Neural cell (in vitro differentiated cells): ENCODE data around the gene GGTLC1. TPM values are rescaled to one million over a fixed set of nuclear protein-coding genes. Genes with fewer than 3 reads are reported as not detected.

Source experiments
- H2AFZ ChIP-seq: fragments of 200-600, 300-800 bp; sonication (generic), shearing (Covaris generic); 2 replicates; pipeline ENCODE4 v1.6.0; 2014; ENCODE audit warnings: low read depth, mild to moderate bottlenecking, antibody characterized with exemption, low read length, moderate library complexity
- H3F3A ChIP-seq: fragments of 200-600 bp; shearing (Covaris generic); 2 replicates; pipeline ENCODE4 v1.6.1; 2016; ENCODE audit warnings: mild to moderate bottlenecking, moderate library complexity, mixed read lengths, antibody characterized with exemption, low read length; ENCODE audit not compliant: insufficient read depth, poor library complexity, severe bottlenecking
- H3K27ac ChIP-seq: fragments of 200-600, 300-800 bp; sonication (generic), shearing (Covaris generic); 2 replicates; pipeline ENCODE4 v1.5.1; 2014; ENCODE audit warnings: mild to moderate bottlenecking, low read length, moderate library complexity
- H3K27me3 ChIP-seq: fragments of 300-800, 200-600 bp; sonication (generic), shearing (Covaris generic); 2 replicates; pipeline ENCODE4 v1.6.0; 2014; ENCODE audit warnings: mild to moderate bottlenecking, low read depth, low read length, moderate library complexity; ENCODE audit not compliant: insufficient read depth
- H3K36me3 ChIP-seq: fragments of 300-800, 200-600 bp; sonication (generic), shearing (Covaris generic); 2 replicates; pipeline ENCODE4 v1.5.1; 2014; ENCODE audit warnings: mild to moderate bottlenecking, antibody characterized with exemption, low read length, moderate library complexity; ENCODE audit not compliant: insufficient read depth
- H3K4me2 ChIP-seq: fragments of 300-800, 200-600 bp; sonication (generic), shearing (Covaris generic); 2 replicates; pipeline ENCODE4 v1.6.0; 2014; ENCODE audit warnings: mild to moderate bottlenecking, low read length
- H3K4me3 ChIP-seq: fragments of 300-800, 200-600 bp; sonication (generic), shearing (Covaris generic); 2 replicates; pipeline ENCODE4 v1.5.1; 2014; ENCODE audit warnings: mild to moderate bottlenecking, low read length, moderate library complexity
- H3K79me2 ChIP-seq: fragments of 200-600 bp; shearing (Covaris generic); replicated peaks from 2 replicates; pipeline ENCODE4 v1.6.0; 2014; ENCODE audit warnings: mild to moderate bottlenecking, low read length, moderate library complexity; ENCODE audit not compliant: insufficient read depth
- H3K9ac ChIP-seq: fragments of 300-800, 200-600 bp; sonication (generic), shearing (Covaris generic); 2 replicates; pipeline ENCODE4 v1.6.1; 2016; ENCODE audit warnings: mild to moderate bottlenecking, low read length, mixed read lengths
- H3K9me2 ChIP-seq: fragments of 200-600 bp; shearing (Covaris generic); 2 replicates; pipeline ENCODE4 v1.6.1; 2016; ENCODE audit warnings: mild to moderate bottlenecking, low read length, mixed read lengths; ENCODE audit not compliant: insufficient read depth
- H3K9me3 ChIP-seq: fragments of 200-600, 300-800 bp; sonication (generic), shearing (Covaris generic); 2 replicates; pipeline ENCODE4 v1.6.1; 2016; ENCODE audit warnings: mild to moderate bottlenecking, mixed run types, low read length, moderate library complexity, mixed read lengths
- H4K20me1 ChIP-seq: fragments of 200-600 bp; shearing (Covaris generic); 2 replicates; pipeline ENCODE4 v1.6.1; 2016; ENCODE audit warnings: mild to moderate bottlenecking, mixed run types; ENCODE audit not compliant: insufficient read depth
- EP300 ChIP-seq: fragments of 450-650 bp; conservative IDR thresholded peaks from 2 replicates; pipeline ENCODE4 v1.6.1; 2014; ENCODE audit warnings: antibody characterized with exemption, mild to moderate bottlenecking, moderate library complexity; ENCODE audit not compliant: poor library complexity, severe bottlenecking
- EZH2 ChIP-seq: fragments of 200-600, 300-800 bp; shearing (Covaris generic), sonication (generic); IDR thresholded peaks from 2 replicates; pipeline ENCODE4 v1.6.1; 2014; ENCODE audit warnings: antibody characterized with exemption, low read length, borderline replicate concordance, mild to moderate bottlenecking; ENCODE audit not compliant: insufficient read depth, poor library complexity, severe bottlenecking
- MXI1 ChIP-seq: fragments of 450-650 bp; conservative IDR thresholded peaks from 2 replicates; pipeline ENCODE4 v1.6.1; 2014; ENCODE audit warnings: antibody characterized with exemption, mild to moderate bottlenecking; ENCODE audit not compliant: poor library complexity, severe bottlenecking
- POLR2AphosphoS5 ChIP-seq: IDR thresholded peaks from 2 replicates; pipeline ENCODE4 v1.6.1; 2012
- RAD21 ChIP-seq: fragments of 450-650 bp; conservative IDR thresholded peaks from 2 replicates; pipeline ENCODE4 v1.6.1; 2014; ENCODE audit warnings: antibody characterized with exemption, mild to moderate bottlenecking, moderate library complexity
- REST ChIP-seq: IDR thresholded peaks from 2 replicates; pipeline ENCODE4 v1.6.1; 2012; ENCODE audit warnings: borderline replicate concordance
- SMC3 ChIP-seq: fragments of 450-650 bp; conservative IDR thresholded peaks from 2 replicates; pipeline ENCODE4 v1.6.1; 2014; ENCODE audit warnings: antibody characterized with exemption, mild to moderate bottlenecking, moderate library complexity; ENCODE audit not compliant: poor library complexity
- TAF1 ChIP-seq: IDR thresholded peaks from 2 replicates; pipeline ENCODE4 v1.6.1; 2012; ENCODE audit warnings: low read depth
- polyA plus RNA-seq: library from polyadenylated mRNA; depleted of rRNA; stranded (reverse); fragments of >200 nt; gene quantifications from 2 replicates; pipeline ENCODE4 v1.2.3, GENCODE V29; 2014
- TF ChIP-seq, protein P1 (sequence below): fragments of 450-650 bp; IDR thresholded peaks from 2 replicates; pipeline ENCODE4 v1.5.1; 2014; ENCODE audit warnings: antibody characterized with exemption, mild to moderate bottlenecking, moderate library complexity; ENCODE audit not compliant: poor library complexity, severe bottlenecking

Gene GGTLC1
- polyA plus RNA-seq, 1 donor from 2014 or later, result not detected

DNA sequence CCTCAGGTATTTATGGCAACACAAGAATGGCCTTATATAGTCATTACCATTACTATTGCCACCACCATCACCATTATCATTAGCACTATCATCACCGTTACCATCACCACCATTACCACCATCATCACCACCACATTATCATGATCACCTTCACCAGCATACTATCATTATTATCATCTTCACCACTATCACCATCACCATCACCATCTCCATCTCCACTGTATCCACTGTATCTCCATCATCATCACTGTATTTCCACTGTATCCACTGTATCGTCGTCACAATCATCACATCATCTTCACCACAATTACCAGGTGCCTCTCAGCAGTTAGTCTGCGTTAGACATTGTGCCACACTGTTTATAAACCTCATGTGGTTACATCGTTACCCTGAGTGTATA, 45.3 kb downstream of the GGTLC1 start:
- H3K27me3 ChIP-seq, result no peaks in the 10 kb centered on the region
- H3K9me2 ChIP-seq, result no peaks in the 10 kb centered on the region

DNA sequence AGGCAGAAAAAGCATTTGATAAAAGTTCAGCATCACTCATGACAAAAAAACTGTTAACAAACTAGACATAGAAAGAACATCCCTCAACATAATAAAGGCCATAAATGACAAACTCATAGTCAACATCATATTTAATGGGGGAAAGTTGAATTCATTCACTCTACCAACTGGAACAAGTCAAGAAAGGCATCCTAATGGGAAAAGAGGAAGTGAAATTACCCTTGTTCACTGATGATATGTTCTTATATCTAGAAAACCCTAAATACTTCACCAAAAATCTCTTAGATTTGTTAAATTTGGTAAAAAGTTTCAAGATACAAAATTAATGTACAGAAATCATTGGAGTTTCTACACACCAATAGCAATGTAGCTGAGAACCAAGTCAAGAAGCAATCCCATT, 48.9 kb downstream of the GGTLC1 start:
- H3K9me2 ChIP-seq, result no peaks in the 10 kb centered on the region
- no peak overlapping the region for H3K27ac ChIP-seq
- no peaks in the 10 kb centered on the region for H3K9me3 ChIP-seq
- H2AFZ ChIP-seq, result no peak overlapping the region
- no peak overlapping the region for H3K4me2 ChIP-seq
- no peaks in the 10 kb centered on the region for H4K20me1 ChIP-seq
- H3F3A ChIP-seq, result no peaks in the 10 kb centered on the region
- H3K27me3 ChIP-seq, result no peaks in the 10 kb centered on the region
- H3K79me2 ChIP-seq, result no peaks in the 10 kb centered on the region
- no peak overlapping the region for H3K4me3 ChIP-seq
- TF ChIP-seq MXI1, result no peak
- no peak for TF ChIP-seq EP300
- no peak for TF ChIP-seq POLR2AphosphoS5
- TF ChIP-seq, protein P1, sequence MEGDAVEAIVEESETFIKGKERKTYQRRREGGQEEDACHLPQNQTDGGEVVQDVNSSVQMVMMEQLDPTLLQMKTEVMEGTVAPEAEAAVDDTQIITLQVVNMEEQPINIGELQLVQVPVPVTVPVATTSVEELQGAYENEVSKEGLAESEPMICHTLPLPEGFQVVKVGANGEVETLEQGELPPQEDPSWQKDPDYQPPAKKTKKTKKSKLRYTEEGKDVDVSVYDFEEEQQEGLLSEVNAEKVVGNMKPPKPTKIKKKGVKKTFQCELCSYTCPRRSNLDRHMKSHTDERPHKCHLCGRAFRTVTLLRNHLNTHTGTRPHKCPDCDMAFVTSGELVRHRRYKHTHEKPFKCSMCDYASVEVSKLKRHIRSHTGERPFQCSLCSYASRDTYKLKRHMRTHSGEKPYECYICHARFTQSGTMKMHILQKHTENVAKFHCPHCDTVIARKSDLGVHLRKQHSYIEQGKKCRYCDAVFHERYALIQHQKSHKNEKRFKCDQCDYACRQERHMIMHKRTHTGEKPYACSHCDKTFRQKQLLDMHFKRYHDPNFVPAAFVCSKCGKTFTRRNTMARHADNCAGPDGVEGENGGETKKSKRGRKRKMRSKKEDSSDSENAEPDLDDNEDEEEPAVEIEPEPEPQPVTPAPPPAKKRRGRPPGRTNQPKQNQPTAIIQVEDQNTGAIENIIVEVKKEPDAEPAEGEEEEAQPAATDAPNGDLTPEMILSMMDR, result no peak
- TF ChIP-seq TAF1, result no peak
- TF ChIP-seq SMC3, result no peak
- TF ChIP-seq EZH2, result no peak
- TF ChIP-seq RAD21, result no peak
- no peak for TF ChIP-seq REST
- no peak overlapping the region for H3K9ac ChIP-seq
- H3K36me3 ChIP-seq, result no peaks in the 10 kb centered on the region

More for the DNA sequence above, 45.3 kb downstream of the GGTLC1 start:
- H3K36me3 ChIP-seq, result no peaks in the 10 kb centered on the region
- no peak overlapping the region for H3K4me3 ChIP-seq
- H3K27ac ChIP-seq, result no peak overlapping the region
- no peak overlapping the region for H3K4me2 ChIP-seq
- no peak overlapping the region for H3K9ac ChIP-seq
- H4K20me1 ChIP-seq, result no peaks in the 10 kb centered on the region
- no peak overlapping the region for H2AFZ ChIP-seq
- H3K79me2 ChIP-seq, result no peaks in the 10 kb centered on the region
- H3F3A ChIP-seq, result no peaks in the 10 kb centered on the region
- no peaks in the 10 kb centered on the region for H3K9me3 ChIP-seq
- TF ChIP-seq, protein P1, result no peak
- TF ChIP-seq REST (no peak), TAF1 (no peak), MXI1 (no peak)
